Kidney tubule cell (primary cell): ENCODE measurements around the gene NFE2L3.
"Not testable (repeated sequence)": the region's sequence is repeated elsewhere in the genome, so short reads cannot be mapped to it uniquely, and the experiment has no call there.

Experiments
- DNase-seq: peaks from one replicate; pipeline ENCODE4 v3.0.0-alpha.2; 2018; ENCODE audit warnings: low spot score

The NFE2L3 gene

DNA sequence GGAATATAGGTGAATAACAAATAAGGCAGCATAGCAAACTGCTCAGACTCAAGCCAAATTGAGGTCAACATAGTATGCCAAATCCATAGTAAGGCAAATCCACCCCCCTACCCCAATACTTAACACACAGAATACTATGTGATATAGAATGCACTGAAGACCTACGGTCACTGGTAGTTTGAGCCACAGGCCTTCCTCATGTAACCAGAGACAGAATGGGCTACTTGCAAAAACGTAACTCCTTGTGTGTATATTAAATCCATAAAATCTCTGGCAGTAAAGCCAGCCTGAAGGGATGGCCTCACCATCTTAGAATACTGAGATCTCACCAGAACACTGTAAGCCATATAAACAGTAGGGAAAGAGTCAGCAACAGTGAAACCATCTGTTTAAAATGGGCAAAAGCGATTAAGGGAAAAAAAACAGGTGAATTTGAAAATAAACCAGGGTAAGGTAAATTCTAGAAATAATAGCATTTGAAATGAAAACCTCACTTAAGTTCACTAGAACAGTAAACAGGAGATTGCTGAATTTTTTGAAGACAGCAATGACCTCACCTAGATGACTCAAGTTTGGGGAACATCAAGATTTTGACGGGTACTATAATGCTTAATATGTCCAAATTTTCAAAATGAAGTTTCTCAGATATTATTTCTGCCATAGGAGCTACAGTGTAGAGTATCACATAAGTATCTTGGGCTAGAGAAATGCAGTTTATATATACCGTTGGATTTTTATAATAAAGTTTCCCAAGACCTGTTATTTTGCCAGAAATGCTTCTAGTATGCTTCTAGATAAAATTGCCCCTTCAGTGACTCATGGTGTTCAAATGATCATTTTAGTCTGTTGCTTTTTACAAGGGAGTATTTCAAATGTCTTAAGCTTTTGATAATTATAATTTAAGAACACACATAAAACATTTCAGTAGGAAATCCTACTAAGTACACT lies 34.6 kb downstream of the NFE2L3 start:
- no peak for DNase-seq

DNA sequence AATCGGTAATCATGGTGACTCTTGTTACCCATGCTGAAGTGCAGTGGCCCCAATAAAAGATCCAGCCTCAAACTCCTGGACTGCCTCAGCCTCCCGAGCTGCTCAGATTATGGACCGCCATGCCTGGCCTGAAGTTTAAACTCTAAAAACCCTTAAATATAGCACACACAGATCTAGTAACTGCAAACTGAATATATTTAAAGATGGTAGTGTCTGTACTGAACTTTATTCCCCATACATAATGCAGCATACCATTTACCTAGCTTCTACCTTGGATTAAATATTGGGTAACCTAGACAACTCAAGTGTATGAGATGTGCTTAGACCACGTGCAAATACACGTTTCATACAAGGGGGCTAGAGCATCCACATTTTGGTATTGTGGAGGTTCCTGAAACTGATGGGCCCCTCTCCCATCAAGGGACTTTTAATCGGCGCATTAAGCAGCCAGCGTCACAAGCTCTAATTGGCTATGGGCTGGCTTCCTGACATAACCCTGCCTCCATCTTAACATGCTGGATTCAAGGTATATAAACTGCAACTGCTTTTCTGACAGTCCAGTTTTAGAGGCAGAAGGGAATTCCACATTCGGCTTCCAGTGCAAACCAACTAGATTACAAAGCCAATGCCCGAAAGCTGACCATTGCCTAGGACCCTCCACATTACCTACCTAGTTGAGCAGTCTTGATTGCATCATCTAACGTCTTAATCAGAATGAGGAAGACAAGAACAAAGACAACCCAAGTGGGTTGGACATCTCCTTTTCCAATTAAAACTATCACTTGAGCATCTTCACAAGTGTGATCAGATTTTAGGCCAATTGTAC lies 35.6 kb downstream of the NFE2L3 start:
- no peak for DNase-seq

DNA sequence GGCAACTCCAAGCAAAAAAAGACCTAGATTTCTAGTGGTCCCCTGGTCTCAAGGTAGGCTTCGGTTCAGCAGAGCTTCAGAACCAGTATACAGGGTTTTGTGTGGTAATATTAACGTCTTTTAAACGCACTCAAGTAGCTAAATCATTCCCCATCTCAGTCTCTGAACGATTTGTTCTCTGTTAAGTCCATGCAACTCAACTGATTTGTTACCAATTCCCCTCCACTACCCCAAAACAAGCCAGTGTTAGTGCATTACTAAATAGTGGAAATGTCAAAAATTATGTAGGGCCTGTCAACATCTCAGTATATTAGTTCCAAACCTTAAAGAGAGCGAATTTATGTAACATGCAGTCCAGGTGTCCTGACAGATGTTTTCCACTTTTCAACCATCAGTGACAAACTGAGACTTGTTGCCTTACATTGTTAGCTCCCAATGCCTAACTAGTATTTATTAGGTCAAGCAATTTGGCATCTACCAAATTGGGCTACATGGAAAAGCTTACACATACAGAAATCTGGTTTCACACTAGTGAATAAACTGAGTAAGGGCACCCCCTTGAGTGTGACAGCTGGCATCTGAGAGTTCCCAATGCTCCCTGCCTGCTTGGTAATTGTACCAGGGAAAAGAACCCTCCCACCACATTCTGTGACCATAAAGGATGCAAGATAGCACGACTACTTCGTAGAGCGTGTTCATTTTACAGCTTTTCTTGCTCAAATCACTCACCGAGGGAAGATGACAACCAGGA lies 36.4 kb downstream of the NFE2L3 start:
- no peak for DNase-seq

DNA sequence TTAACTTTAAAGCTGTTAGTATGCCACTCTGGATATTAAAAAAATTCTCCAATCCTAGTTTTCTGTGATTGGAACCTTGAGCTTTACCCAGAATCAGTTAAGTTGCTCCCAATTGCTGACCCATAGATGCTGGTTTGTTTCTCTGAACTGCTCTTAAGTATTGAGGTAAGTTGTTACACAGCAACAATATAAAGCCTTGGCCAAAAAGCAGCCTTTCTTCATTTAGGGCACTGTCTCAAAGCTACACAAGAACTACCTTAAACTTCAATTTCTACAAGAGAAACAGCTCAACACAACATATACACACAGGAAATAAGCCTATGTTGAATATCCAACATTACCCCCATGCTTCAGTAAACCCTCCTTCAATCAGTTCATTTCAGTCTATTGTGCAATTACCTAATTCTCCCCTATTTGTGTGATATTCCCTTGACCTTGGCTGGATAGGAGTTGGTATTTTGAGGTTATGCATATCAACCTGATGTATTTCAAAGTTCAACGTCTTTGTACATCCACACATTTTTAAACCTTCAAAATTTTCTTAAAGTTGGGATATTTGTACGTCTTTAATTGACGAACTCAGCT lies 37.1 kb downstream of the NFE2L3 start:
- no peak for DNase-seq

DNA sequence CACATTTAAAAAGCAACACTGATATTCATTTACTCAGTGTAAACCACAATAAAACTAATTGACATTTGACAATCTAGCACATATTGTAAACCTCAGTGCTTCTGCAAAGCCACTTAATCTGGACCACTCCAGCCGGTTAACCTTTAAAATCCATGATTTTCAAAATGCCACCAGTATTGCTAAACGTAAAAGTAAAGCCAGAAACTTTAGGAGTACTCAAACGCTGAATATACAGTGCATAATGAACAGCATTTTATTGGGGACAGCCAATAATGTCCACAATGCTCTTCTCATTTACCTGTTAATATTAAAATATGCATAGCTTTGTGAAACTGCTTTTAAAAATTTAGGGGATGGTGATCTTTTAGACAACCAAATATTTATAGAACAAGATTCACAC lies 37.7 kb downstream of the NFE2L3 start:
- DNase-seq: no peak

DNA sequence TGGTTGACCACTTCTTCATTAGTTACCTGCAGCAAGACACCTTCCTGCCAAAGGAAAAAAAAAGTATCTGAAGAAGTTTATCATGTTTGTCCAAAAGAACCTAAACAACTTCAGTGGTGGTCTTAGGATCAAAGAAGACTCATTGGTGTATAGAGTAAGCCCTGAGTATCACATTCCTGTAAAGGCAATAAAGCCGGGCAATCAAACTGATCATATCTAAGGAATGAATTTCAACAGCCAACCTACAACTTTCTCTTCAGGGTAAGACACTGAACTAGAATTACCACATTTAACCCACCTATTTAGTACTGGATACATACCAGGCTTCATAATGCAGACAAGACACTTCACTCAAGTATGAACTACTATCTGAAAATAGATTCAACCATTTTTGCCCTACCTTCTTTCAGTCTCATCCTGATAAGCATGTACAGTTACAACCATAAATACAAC lies 38.4 kb downstream of the NFE2L3 start:
- no peak for DNase-seq

DNA sequence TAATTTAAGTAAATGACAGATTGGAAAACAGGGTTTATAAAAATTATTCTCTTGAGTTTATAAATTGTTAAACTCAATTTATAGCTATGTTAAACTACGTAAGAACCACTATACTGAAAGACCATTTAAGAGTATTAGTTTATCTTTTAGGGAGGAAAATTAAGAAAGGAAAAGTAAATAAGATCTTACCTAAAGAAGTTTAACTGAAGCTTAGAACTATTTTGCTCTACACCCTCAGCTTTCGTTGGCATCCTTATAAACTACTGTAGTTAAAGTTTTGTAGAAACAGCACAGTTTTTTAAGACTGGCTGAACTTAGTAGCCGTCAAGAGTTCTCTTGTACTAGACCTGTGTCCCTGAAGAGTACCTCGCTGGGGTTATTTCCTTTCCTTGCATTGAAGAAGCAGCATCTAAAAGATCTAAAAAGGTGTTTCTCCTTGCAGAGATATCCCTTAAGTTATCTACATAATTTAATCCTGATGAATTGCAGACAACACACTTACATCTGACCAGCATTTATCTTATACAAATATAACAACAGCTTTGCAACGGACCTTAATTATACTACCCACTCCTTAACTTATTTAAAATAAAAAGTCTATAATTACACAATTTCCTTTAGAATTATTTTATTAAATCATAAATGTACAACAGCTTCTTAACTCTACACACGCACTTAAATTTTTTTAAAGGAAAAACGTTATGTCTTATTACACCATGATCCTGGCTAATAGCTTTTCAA lies 39.4 kb downstream of the NFE2L3 start:
- DNase-seq: no peak

DNA sequence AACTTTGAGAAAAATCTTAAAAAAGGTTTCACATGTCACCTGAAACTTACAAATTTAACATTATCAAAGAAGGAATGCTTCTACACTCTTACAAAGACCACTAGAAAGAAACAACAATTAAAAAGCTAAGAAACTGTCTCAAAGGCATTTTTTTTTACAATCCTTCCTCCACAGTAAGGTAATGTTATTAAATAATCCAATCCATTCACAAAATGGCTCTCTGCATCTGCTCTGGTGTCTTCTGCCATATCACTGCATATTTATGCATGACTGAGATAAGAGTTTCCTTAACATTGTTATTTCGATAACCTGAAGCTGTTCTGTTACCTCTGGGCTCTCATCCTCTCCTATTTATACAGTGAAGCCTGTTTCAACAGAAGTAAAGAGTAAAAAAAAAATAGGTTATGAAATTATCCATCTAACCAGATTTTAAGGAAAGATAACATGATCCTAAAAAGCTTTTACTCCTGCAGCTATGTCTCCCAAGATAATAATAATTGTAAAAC lies 40.0 kb downstream of the NFE2L3 start:
- DNase-seq: no peak

DNA sequence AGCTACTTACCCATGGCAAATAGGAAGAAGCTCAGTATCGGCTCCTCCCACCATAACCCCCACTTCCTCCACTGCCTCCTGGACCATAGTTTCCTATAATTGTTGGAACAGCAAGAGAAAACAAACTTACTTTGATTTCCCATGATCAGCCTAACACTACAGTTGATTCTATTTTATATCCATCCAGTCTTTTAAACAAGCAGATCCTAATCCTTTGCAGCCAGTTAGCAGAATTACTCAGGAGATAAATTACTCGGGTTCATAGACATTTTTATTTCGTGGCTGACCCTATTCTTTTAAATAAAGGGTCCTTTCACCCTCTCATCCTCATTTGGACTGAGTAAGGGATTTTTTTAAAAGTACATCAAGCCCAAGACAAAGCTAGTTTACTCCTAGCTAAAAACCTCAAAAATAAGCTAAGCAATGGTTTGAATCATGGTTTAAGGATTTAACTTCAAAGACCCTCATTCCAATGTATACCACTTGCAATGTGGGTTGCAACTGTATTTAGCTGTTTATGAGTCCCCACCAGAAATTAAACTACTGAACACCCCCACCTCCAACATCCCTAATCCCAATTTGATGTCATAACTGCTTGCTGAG lies 40.6 kb downstream of the NFE2L3 start:
- DNase-seq: no peak

DNA sequence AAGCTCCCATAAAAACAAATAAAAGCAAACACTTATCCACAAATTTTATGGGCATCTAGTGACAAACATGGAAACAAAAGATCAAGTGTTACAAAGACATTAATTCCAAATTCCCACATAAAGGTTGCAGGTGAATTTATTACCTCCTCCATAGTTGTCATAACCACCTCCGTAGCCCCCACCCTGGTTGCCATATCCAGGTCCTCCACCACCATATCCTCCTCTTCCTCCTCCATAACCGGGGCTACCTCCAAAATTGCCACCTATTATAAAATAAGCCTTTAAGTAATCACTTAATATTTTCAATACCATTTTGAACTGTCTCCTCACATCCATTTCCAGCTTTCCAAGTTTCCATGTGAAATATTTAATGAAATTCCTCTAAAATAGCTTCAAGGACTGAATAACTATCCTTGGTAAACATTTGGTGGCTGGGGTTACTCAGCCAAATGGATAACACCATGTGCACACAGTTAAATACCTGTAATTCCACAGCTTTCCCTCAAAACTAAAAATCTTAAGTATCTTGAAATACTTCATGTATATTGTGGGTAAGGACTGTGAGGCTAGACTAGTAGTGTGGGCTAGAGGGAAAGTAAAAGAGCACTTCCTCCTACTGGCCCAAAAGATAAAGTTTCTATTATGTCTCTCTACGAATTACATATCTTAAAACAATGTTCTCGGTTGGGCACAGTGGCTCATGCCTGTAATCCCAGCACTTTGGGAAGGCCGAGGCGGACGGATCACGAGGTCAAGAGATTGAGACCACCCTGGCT lies 41.6 kb downstream of the NFE2L3 start:
- DNase-seq: no peak

DNA sequence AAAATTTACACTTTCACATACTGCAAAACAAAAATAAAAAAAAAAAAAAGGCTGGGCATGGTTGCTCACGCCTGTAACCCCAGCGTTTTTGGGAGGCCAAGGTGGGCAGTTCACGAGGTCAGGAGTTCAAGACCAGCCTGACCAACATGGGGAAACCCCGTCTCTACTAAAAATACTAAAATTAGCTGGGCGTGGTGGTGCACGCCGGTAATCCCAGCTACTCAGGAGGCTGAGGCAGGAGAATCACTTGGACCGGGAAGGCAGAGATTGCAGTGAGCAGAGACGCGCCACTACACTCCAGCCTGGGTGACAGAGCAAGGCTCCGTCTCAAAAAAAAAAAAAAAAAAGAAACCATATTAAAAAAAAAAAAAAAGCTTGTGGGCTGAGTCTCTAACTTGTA lies 42.8 kb downstream of the NFE2L3 start:
- DNase-seq: not testable (repeated sequence)

DNA sequence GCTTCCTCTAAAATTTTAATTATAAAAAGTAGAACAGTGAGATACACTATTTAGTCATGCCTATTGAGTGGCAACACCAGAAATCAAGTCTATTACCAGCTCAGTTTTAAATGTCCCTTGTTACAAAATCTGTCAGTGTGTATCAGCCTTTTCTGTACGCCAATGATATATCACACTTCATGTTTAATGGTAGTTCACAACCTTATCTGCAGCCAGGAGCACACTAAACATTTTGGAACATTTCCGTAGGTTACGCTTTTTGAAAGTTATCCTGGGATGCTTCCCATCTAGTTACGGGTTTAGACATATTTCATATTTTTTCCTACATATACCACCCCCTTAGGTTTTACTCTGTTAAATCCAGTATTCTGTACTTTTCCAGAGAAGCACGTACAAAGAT lies 43.2 kb downstream of the NFE2L3 start:
- no peak for DNase-seq

DNA sequence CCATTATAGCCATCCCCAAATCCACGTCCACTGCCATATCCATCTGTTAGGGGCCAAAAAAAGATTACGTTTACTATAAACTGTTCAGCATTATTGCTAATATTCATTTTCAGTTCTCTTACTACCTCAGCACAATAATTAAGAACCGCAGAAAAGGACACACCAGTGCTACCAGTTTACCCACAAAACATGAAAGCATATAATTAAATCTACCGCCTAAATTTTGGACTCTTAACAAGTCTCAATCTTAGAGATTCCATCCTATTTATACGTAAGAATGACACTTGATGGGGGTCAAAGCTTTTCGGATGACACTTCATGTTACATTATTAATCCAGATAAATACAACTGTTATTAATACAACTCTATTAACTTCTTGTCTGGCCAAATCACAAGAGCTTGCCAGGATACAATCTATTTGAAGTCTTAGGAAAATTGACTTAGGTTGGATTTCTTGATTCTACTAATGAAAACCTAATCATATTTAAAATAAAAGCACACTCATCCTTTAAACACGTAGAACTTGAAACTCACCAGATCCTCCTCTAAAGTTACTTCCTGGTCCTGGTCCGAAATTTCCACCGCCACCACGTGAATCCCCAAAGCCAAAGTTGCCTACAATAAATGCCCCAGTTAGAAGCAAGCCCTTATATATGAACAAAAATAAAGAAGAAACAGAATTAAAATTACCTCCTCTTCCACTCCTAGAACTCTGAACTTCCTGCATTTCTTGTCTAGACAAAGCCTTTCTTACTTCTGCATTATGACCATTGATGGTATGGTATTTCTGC lies 44.1 kb downstream of the NFE2L3 start:
- DNase-seq: no peak

DNA sequence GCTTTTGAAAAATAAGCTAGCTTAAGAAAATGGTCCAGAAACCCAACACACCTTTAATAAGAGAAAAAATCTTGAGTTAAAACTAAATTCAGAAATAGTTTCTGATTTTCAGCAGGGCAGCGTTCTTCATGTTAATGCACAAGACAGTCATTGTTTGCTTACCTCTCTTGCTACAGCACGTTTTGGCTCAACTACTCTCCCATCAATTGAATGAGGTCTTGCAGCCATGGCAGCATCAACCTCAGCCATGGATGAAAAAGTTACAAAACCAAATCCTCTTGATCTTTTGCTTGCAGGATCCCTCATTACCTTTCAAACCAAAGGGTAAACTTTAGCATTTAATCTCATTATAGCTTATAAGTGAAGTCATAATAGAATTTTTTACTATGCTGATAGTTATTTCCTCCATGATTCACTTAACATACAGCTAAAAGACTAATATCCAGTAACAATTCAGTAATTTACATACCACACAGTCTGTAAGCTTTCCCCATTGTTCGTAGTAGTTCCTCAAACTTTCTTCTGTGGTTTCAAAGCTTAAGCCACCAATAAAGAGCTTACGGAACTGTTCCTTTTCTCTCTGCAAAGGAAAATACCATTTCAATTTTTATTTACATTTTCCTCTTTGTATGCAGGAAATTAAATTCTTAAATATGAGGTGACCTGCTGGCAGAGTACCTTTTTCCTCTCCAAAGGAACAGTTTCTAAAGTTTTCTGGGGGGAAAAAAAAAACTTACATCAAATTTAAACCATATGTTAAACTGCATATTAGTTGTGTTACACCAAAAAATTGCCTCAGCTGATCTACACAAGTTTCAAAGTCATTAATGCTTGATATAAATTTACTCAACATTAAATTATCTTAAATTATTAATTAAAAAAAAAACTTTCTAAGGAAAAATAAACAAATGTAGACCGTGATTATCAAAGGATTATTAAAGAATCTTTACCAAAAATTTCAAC lies 45.4 kb downstream of the NFE2L3 start:
- no peak for DNase-seq

DNA sequence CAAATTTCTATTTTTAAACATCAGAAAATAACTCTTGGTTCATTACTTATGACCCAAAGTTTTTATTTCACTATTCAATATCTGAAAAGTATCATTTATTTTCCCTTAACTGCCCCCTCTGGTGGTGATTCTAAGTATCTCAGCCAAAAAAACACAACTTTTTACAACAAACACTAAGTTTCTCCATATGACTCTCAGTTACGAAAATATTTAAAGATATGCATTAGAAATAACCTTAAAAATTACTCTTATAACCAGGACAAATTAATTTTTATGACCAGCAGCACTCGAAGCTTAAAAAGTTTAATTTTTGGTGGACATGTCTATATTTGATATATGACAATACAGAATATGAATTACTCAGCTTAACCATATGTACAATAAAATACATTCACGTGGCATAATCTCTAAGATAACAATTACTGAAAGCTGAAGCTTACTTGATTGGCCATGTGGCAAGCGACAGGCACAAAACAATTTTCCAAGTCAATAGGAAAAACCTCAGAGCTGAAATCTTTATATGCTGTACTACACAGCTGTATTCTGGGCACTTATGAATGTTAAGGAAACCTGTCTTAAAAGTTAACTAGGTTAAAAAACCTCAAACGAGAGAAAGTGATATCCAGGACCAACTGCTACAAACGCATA lies 46.3 kb downstream of the NFE2L3 start:
- peak; percentile 50 for DNase-seq

DNA sequence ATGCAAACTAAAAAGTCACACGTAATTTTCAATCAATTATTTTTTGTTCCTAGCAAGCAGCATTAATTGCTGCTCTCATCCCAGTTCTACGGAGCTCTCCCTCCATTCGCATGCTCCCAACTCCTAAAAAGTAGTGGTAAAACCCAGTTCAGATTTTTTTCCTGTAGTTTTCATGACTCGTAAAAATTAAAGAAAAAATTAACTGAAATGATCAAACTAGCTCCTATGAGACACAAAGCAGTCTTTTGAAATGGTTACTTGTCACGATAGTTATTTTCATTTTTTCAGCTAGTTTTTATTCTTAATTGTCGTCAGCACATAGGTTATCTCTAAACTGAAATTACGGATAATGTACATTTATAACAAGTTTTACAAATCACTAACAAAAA lies 46.8 kb downstream of the NFE2L3 start:
- DNase-seq: no peak
